ENCODE data around the gene HOXA11.

DNA sequence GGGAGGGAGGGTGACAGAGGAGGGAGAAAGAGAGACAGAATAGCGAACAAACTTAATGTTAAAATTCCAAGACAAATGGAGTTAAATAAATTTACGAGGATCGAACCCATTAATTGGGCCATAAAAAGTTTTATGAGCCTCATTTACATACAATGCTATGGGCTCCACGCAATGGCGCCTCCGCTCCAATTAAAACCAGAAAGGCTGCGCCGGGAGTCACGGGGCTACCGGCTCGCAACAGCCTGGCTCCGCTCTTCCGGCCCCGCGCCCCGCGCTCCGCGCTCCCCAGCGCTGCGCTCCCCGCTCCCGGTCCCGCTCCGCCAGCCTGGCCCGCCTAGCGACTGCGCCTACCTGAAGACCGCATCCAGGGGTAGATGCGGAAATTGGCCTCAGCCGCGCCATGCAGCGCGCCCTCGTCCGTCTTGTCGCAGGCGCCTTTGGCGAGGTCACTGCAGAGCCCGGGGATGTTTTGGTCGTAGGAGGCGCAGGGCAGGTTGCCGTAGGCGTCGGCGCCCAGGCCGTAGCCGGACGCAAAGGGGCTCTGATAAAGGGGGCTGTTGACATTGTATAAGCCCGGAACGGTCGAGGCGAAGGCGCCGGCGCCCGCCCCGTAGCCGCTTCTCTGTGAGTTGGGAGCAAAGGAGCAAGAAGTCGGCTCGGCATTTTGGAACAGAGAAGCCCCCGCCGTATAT lies 29.1 kb downstream of the HOXA11 start:
- TF ChIP-seq, protein P1, sequence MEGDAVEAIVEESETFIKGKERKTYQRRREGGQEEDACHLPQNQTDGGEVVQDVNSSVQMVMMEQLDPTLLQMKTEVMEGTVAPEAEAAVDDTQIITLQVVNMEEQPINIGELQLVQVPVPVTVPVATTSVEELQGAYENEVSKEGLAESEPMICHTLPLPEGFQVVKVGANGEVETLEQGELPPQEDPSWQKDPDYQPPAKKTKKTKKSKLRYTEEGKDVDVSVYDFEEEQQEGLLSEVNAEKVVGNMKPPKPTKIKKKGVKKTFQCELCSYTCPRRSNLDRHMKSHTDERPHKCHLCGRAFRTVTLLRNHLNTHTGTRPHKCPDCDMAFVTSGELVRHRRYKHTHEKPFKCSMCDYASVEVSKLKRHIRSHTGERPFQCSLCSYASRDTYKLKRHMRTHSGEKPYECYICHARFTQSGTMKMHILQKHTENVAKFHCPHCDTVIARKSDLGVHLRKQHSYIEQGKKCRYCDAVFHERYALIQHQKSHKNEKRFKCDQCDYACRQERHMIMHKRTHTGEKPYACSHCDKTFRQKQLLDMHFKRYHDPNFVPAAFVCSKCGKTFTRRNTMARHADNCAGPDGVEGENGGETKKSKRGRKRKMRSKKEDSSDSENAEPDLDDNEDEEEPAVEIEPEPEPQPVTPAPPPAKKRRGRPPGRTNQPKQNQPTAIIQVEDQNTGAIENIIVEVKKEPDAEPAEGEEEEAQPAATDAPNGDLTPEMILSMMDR (IDR thresholded peaks at IDR 0.05) = no peak
- TF ChIP-seq POLR2A (IDR thresholded peaks at IDR 0.05) (no peak), EP300 (IDR thresholded peaks at IDR 0.05) (no peak), POLR2AphosphoS5 (IDR thresholded peaks at IDR 0.05) (no peak)
